Choroid plexus epithelial cell (primary cell): ENCODE measurements around the gene RABGAP1L.

Experiments
- DNase-seq: peaks from one replicate; pipeline ENCODE4 v3.0.0-alpha.2; 2010; ENCODE audit warnings: low read depth
- H3K4me3 ChIP-seq: 2 replicates; pipeline ENCODE4 v1.5.1; 2011; ENCODE audit warnings: low read depth, mild to moderate bottlenecking, control low read depth, low read length, moderate library complexity
- TF ChIP-seq, protein P1 (sequence below): conservative IDR thresholded peaks from 2 replicates; pipeline ENCODE4 v1.5.1; 2011; ENCODE audit warnings: low read depth, mild to moderate bottlenecking, control low read depth, inconsistent platforms, low read length, moderate library complexity

RABGAP1L gene

DNA sequence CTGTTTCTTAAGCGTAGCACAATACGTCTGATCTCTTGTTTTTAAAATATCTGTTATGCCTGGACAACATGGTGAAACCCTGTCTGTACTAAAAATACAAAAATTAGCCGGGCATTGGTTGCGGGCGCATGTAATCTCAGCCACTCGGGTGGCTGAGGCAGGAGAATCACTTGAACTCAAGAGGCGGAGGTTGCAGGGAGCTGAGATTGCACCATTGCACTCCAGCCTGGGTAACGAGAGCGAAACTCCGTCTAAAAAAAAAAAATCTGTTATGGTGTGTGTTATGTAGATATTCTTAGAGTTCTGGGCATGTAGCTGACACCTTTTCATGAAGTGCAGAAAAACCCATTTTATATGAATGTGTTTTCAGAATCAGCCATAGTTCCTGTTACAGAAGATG is 38.2 kb downstream of the RABGAP1L start:
- no peak overlapping the region for H3K4me3 ChIP-seq
- TF ChIP-seq, protein P1, sequence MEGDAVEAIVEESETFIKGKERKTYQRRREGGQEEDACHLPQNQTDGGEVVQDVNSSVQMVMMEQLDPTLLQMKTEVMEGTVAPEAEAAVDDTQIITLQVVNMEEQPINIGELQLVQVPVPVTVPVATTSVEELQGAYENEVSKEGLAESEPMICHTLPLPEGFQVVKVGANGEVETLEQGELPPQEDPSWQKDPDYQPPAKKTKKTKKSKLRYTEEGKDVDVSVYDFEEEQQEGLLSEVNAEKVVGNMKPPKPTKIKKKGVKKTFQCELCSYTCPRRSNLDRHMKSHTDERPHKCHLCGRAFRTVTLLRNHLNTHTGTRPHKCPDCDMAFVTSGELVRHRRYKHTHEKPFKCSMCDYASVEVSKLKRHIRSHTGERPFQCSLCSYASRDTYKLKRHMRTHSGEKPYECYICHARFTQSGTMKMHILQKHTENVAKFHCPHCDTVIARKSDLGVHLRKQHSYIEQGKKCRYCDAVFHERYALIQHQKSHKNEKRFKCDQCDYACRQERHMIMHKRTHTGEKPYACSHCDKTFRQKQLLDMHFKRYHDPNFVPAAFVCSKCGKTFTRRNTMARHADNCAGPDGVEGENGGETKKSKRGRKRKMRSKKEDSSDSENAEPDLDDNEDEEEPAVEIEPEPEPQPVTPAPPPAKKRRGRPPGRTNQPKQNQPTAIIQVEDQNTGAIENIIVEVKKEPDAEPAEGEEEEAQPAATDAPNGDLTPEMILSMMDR = no peak
- no peak for DNase-seq

DNA sequence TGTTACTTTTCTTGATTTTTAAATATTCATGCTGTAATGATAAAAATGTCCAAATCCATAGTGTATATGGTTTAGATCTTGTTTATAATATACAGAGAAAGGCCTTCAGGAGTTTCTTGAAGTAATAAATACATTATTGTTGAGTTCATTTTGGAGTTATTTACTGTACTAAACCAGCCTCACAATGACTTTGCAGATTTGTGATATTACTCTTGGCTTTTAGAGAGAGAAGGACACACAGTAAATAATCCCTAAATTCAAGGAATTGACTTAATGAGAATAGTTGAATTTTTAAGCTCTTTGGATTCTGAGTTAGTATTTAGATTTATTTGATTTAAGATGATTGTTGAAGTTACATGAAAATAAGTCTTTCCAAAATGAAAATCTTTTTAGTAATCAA is 38.9 kb downstream of the RABGAP1L start:
- no peak for DNase-seq
- TF ChIP-seq, protein P1 = no peak
- H3K4me3 ChIP-seq = no peak overlapping the region

DNA sequence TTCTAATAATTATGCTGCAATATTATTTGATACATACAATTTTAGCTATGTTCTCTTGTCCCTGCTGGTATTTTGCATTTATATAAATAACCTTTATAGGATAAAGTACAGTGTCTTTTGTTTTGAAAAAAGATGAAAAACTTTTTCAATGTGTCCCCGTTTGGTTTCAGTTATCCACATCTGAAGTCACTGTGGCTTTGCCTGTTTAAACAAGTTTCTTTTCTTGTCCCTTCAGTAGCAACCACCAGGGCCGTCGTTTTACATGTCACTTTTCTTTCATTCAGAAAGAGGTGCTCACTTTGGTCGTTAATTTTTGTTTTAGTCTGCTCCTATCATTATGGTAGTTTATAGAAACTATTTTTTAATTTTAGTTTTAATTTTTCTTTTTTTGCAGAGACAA is 41.4 kb downstream of the RABGAP1L start:
- no peak overlapping the region for H3K4me3 ChIP-seq
- TF ChIP-seq, protein P1 = no peak
- DNase-seq = no peak

DNA sequence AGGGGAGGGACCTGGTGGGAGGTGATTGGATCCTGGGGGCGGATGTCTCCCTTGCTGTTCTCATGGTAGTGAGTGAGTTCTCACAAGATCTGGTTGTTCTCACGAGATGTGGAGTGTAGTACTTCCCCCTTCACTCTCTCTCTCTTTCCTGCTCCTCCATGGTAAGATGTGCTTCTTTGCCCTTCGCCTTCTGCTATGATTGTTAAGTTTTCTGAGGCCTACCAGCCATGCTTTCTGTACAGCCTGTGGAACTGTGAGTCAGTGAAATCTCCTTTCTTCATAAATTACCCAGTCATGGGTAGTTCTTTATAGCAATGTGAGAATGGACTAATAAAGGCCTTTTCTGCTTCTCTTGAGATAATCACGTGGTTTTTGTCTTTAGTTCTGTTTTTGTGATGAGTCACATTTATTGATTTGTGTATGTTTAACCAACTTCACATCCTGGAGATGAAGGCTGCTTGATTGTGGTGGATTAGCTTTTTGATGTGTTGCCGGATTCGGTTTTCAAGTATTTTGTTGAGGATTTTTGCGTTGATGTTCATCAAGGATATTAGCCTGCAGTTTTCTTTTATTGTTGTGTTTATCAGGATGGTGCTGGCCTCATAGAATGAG is 45.5 kb downstream of the RABGAP1L start:
- TF ChIP-seq, protein P1 = no peak
- no peak for DNase-seq
- no peak overlapping the region for H3K4me3 ChIP-seq

DNA sequence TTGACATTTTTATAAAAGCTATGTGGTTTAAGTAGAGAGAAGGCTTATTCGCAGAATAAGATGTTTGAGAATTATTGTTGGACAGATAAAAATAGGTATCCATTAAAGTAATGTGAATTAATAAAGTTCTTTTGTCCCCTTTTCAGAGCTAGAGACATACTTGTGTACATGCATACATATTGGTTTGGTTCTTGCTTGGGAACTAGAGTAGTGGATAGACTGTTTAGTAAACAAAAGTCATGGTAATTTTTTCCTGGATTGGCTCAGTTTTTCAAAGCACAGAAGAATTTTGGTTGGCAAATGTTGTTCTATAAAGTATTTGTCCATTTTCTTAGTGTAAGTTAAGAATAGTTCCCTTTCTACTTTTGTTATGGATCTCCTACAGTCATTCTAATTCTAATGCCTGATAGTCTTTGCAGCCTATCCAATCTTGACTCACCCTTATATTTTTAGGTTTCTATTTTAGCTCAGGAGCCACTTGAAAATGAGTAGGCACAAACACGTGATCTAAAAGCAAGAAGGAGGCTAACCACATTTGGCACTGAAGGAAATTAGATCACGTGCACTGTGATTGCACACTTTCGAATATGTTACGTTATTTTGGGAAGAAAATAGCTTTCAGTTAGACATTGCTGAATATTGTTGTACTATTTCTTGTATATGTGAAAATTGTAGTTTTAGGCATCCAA is 47.0 kb downstream of the RABGAP1L start:
- TF ChIP-seq, protein P1 = no peak
- H3K4me3 ChIP-seq = no peak overlapping the region
- DNase-seq = peak; percentile 15

DNA sequence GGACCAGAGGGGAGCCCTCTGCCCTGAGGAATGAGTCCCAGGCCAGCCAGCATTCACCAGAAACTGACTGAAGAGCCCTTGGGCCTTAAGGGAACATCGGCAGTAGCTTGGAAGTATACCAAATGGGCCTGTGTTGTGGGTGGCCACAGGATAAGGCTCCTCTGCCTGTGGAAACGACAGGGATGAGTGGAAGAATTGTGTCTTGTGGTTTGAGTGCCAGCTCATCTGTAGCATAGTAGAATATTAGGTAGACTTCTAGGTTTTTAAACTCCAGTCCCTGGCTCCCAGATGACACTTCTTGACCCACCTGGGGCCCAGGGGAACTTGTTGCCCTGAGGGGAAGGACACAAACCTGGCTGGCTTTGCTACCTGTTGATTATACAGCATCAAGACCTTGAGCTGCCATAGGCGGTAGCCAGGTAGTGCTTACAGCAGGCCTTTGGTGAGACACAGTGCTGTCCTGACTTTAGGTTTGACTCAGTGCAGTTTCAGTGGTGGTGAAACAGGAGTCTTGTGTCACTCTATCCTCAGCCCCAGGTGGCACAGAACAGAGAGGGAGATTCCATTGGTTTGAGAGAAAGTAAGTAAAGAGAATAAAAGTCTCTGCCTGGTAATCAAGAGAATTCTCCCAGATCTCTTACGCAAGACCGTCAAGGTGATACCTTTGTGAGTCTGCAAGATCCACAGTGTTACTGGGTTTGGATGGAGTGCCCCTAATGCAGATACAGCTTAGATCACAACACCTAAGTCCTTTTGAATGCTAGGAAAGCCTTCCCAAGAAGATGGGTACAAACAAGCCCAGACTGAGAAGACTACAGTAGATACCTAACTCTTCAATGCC is 50.2 kb downstream of the RABGAP1L start:
- TF ChIP-seq, protein P1 = no peak
- H3K4me3 ChIP-seq = no peak overlapping the region
- DNase-seq = no peak
